ENCODE results near the gene HEXD. TPM values are rescaled to one million over a fixed set of nuclear protein-coding genes. Genes with fewer than 3 reads are reported as not detected.

Gene HEXD
- total RNA-seq, 1 experiment from 2014 or later, result 16.6 TPM

GRCh38 chr17:82388223-82388921 is 29.8 kb upstream of the HEXD start:
- Histone ChIP-seq H3K27me3 (ENCODE audit: control insufficient read depth, insufficient read depth, low read length) (no peaks in the 10 kb centered on the region), H3K36me3 (replicated peaks; ENCODE audit: control insufficient read depth, insufficient read depth, low read length) (no peaks in the 10 kb centered on the region), H3K4me3 (ENCODE audit: insufficient read depth, low read depth, low read length) (no peak overlapping the region)
- peak; percentile 72 for DNase-seq

GRCh38 chr17:82388922-82389283 is 29.2 kb upstream of the HEXD start:
- H3K36me3 ChIP-seq (replicated peaks; ENCODE audit: control insufficient read depth, insufficient read depth, low read length), result no peaks in the 10 kb centered on the region
- H3K4me3 ChIP-seq (ENCODE audit: insufficient read depth, low read depth, low read length), result no peak overlapping the region
- DNase-seq, result peak; percentile 45
- H3K27me3 ChIP-seq (ENCODE audit: control insufficient read depth, insufficient read depth, low read length), result no peaks in the 10 kb centered on the region

GRCh38 chr17:82389379-82389778 is 28.8 kb upstream of the HEXD start:
- no peaks in the 10 kb centered on the region for H3K27me3 ChIP-seq (ENCODE audit: control insufficient read depth, insufficient read depth, low read length)
- H3K4me3 ChIP-seq (ENCODE audit: insufficient read depth, low read depth, low read length), result no peak overlapping the region
- no peaks in the 10 kb centered on the region; the same call in 1 of the 2 replicates for H3K36me3 ChIP-seq (replicated peaks; ENCODE audit: control insufficient read depth, insufficient read depth, low read length)
- DNase-seq, result no peak

- H3K27me3 ChIP-seq (ENCODE audit: control insufficient read depth, insufficient read depth, low read length), result no peaks in the 10 kb centered on the region
- DNase-seq, result peak; percentile 60
- no peak overlapping the region for H3K4me3 ChIP-seq (ENCODE audit: insufficient read depth, low read depth, low read length)
- H3K36me3 ChIP-seq (replicated peaks; ENCODE audit: control insufficient read depth, insufficient read depth, low read length), result no peaks in the 10 kb centered on the region; the same call in 1 of the 2 replicates
Measured at GRCh38 chr17:82390015-82390859, 27.9 kb upstream of the HEXD start.

GRCh38 chr17:82390860-82391435 is 27.2 kb upstream of the HEXD start:
- H3K4me3 ChIP-seq (ENCODE audit: insufficient read depth, low read depth, low read length), result no peak overlapping the region
- no peaks in the 10 kb centered on the region; the same call in 1 of the 2 replicates for H3K36me3 ChIP-seq (replicated peaks; ENCODE audit: control insufficient read depth, insufficient read depth, low read length)
- DNase-seq, result peak; percentile 50
- H3K27me3 ChIP-seq (ENCODE audit: control insufficient read depth, insufficient read depth, low read length), result no peaks in the 10 kb centered on the region

GRCh38 chr17:82391496-82392066 is 26.6 kb upstream of the HEXD start:
- no peaks in the 10 kb centered on the region; the same call in 1 of the 2 replicates for H3K36me3 ChIP-seq (replicated peaks; ENCODE audit: control insufficient read depth, insufficient read depth, low read length)

GRCh38 chr17:82392209-82392920 is 25.8 kb upstream of the HEXD start:
- Histone ChIP-seq H3K36me3 (replicated peaks; ENCODE audit: control insufficient read depth, insufficient read depth, low read length) (no peaks in the 10 kb centered on the region; the same call in 1 of the 2 replicates), H3K27me3 (ENCODE audit: control insufficient read depth, insufficient read depth, low read length) (no peaks in the 10 kb centered on the region), H3K4me3 (ENCODE audit: insufficient read depth, low read depth, low read length) (no peak overlapping the region)
- DNase-seq, result peak; percentile 48

More at GRCh38 chr17:82391496-82392066, 26.6 kb upstream of the HEXD start:
- no peak overlapping the region for H3K4me3 ChIP-seq (ENCODE audit: insufficient read depth, low read depth, low read length)
- peak; percentile 40 for DNase-seq
- no peaks in the 10 kb centered on the region for H3K27me3 ChIP-seq (ENCODE audit: control insufficient read depth, insufficient read depth, low read length)

GRCh38 chr17:82392941-82393340 is 25.2 kb upstream of the HEXD start:
- DNase-seq, result no peak
- Histone ChIP-seq H3K4me3 (ENCODE audit: insufficient read depth, low read depth, low read length) (no peak overlapping the region), H3K36me3 (replicated peaks; ENCODE audit: control insufficient read depth, insufficient read depth, low read length) (no peaks in the 10 kb centered on the region; the same call in 1 of the 2 replicates), H3K27me3 (ENCODE audit: control insufficient read depth, insufficient read depth, low read length) (no peaks in the 10 kb centered on the region)

- no peak overlapping the region for H3K4me3 ChIP-seq (ENCODE audit: insufficient read depth, low read depth, low read length)
- H3K27me3 ChIP-seq (ENCODE audit: control insufficient read depth, insufficient read depth, low read length), result no peaks in the 10 kb centered on the region
- DNase-seq, result no peak
- H3K36me3 ChIP-seq (replicated peaks; ENCODE audit: control insufficient read depth, insufficient read depth, low read length), result no peaks in the 10 kb centered on the region; the same call in 1 of the 2 replicates
Measured at GRCh38 chr17:82394278-82394677, 23.9 kb upstream of the HEXD start.

- peak; percentile 48 for DNase-seq
- Histone ChIP-seq H3K27me3 (ENCODE audit: control insufficient read depth, insufficient read depth, low read length) (no peaks in the 10 kb centered on the region), H3K4me3 (ENCODE audit: insufficient read depth, low read depth, low read length) (no peak overlapping the region), H3K36me3 (replicated peaks; ENCODE audit: control insufficient read depth, insufficient read depth, low read length) (no peaks in the 10 kb centered on the region; the same call in 1 of the 2 replicates)
Measured at GRCh38 chr17:82396601-82397435, 21.3 kb upstream of the HEXD start.

- no peaks in the 10 kb centered on the region for H3K27me3 ChIP-seq (ENCODE audit: control insufficient read depth, insufficient read depth, low read length)
- no peaks in the 10 kb centered on the region; the same call in 1 of the 2 replicates for H3K36me3 ChIP-seq (replicated peaks; ENCODE audit: control insufficient read depth, insufficient read depth, low read length)
- no peak overlapping the region for H3K4me3 ChIP-seq (ENCODE audit: insufficient read depth, low read depth, low read length)
- DNase-seq, result peak; percentile 56
Measured at GRCh38 chr17:82397449-82398335, 20.5 kb upstream of the HEXD start.

GRCh38 chr17:82399041-82399441 is 19.1 kb upstream of the HEXD start:
- Histone ChIP-seq H3K27me3 (ENCODE audit: control insufficient read depth, insufficient read depth, low read length) (no peaks in the 10 kb centered on the region), H3K36me3 (replicated peaks; ENCODE audit: control insufficient read depth, insufficient read depth, low read length) (no peaks in the 10 kb centered on the region; the same call in 1 of the 2 replicates)
- peak; percentile 62 for DNase-seq

More at GRCh38 chr17:82399041-82399441, 19.1 kb upstream of the HEXD start:
- no peak overlapping the region for H3K4me3 ChIP-seq (ENCODE audit: insufficient read depth, low read depth, low read length)

All from H7 (cell line).